NCI-H524 treated with DMSO at 0.1 percent for 48 hours (cell line): ENCODE measurements around the gene MAGEB3.
"Not testable (repeated sequence)": the region's sequence is repeated elsewhere in the genome, so short reads cannot be mapped to it uniquely, and the experiment has no call there.

Experiments
- DNase-seq: peaks from one replicate; lab custom pipeline; 2025; lab: John Stamatoyannopoulos, UW

Gene MAGEB3

GRCh38 chrX:30230395-30230794 is at the start of gene MAGEB3:
Gene MAGEB3 (plus strand): TSS chrX:30230657. CDS start chrX:30235925, 5,268 bp downstream.
- no peak for DNase-seq

- DNase-seq = no peak
Observed at GRCh38 chrX:30181353-30181752, 49.1 kb upstream of the MAGEB3 start.

- DNase-seq = no peak
Observed at GRCh38 chrX:30183554-30183953, 46.9 kb upstream of the MAGEB3 start.

- DNase-seq = no peak
Observed at GRCh38 chrX:30190426-30190825, 40.0 kb upstream of the MAGEB3 start.

GRCh38 chrX:30193910-30194309 is 36.5 kb upstream of the MAGEB3 start:
- DNase-seq = not testable (repeated sequence)

GRCh38 chrX:30196322-30196721 is 34.1 kb upstream of the MAGEB3 start:
- DNase-seq = no peak

GRCh38 chrX:30212172-30212571 is 18.3 kb upstream of the MAGEB3 start:
- DNase-seq = no peak

- DNase-seq = no peak
Observed at GRCh38 chrX:30215357-30215843, 15.1 kb upstream of the MAGEB3 start, which contains the start of gene MAGEB2. Gene MAGEB2 (plus strand): TSS chrX:30215563. CDS start chrX:30218581, 3,018 bp downstream.

- DNase-seq = no peak
Observed at GRCh38 chrX:30217465-30217864, 13.0 kb upstream of the MAGEB3 start.

- no peak for DNase-seq
Observed at GRCh38 chrX:30219372-30219771, 11.1 kb upstream of the MAGEB3 start.

GRCh38 chrX:30220661-30221060 is 9.8 kb upstream of the MAGEB3 start:
- no peak for DNase-seq

GRCh38 chrX:30224536-30224935 is 5.9 kb upstream of the MAGEB3 start:
- no peak for DNase-seq

GRCh38 chrX:30228526-30228925 is 1.9 kb upstream of the MAGEB3 start:
- DNase-seq = no peak

- no peak for DNase-seq
Observed at GRCh38 chrX:30241724-30242415, 11.4 kb downstream of the MAGEB3 start, which contains the start of gene MAGEB4. Gene MAGEB4 (plus strand): TSS chrX:30242000. CDS start chrX:30242136, 136 bp downstream.

GRCh38 chrX:30246769-30247489 is 16.5 kb downstream of the MAGEB3 start, which contains the start of gene MAGEB1:
Gene MAGEB1 (plus strand): TSS chrX:30247146. CDS start chrX:30250494, 3,348 bp downstream.
- no peak for DNase-seq

GRCh38 chrX:30248854-30249253 is 18.4 kb downstream of the MAGEB3 start:
- no peak for DNase-seq

- no peak for DNase-seq
Observed at GRCh38 chrX:30253257-30253656, 22.8 kb downstream of the MAGEB3 start.

- peak; percentile 6 for DNase-seq
Observed at GRCh38 chrX:30259927-30260326, 29.5 kb downstream of the MAGEB3 start.

- no peak for DNase-seq
Observed at GRCh38 chrX:30261012-30261411, 30.6 kb downstream of the MAGEB3 start.

- no peak for DNase-seq
Observed at GRCh38 chrX:30262763-30263162, 32.3 kb downstream of the MAGEB3 start.

- no peak for DNase-seq
Observed at GRCh38 chrX:30270639-30271038, 40.2 kb downstream of the MAGEB3 start.

- no peak for DNase-seq
Observed at GRCh38 chrX:30275498-30275897, 45.0 kb downstream of the MAGEB3 start.

- DNase-seq = no peak
Observed at GRCh38 chrX:30278365-30278764, 47.9 kb downstream of the MAGEB3 start.
